ENCODE measurements around the gene ASB9. TPM values are rescaled to one million over a fixed set of nuclear protein-coding genes. Genes with fewer than 3 reads are reported as not detected.
"Not testable (repeated sequence)": the region's sequence is repeated elsewhere in the genome, so short reads cannot be mapped to it uniquely, and the experiment has no call there.

The ASB9 gene
- total RNA-seq, 1 donor from 2014 or later, result 0.70 TPM

DNA sequence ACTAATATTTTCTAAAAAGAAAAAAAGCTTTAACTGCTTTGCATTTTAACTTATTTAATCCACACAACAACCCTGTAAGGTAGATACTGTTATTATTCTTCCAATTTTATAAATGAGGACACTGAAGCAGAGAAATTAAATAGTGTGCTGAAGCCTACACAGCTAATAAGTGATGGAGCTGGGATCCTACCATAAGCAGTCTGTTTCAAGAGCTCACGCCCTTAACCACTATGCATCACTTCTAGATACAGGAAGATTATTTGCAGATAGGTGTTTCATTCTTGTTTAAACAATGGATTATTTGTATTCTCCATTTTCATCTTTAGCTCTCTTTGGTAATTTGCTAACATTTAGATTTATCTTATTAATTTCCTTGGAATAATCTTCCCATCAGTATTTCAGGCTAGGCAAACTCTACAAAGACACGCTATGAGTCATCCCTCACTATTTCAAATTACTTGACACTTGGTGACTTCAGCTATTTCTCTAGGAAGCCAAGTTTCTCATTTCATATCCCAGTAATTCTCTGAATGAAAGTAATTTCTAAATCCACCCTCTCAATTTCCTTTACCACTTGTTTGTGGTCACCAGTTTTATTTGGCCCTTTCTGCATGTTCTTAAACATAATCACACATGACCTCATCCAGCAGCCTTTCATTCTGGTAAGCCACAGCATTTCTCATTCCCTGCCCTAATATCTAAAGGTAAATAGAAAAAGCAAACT lies 67.3 kb downstream of the ASB9 start:
- ATAC-seq (ENCODE audit: poor library complexity), result no peak
- DNase-seq, result no peak
- intact Hi-C loops (cut with DNase I), result no loop called here

DNA sequence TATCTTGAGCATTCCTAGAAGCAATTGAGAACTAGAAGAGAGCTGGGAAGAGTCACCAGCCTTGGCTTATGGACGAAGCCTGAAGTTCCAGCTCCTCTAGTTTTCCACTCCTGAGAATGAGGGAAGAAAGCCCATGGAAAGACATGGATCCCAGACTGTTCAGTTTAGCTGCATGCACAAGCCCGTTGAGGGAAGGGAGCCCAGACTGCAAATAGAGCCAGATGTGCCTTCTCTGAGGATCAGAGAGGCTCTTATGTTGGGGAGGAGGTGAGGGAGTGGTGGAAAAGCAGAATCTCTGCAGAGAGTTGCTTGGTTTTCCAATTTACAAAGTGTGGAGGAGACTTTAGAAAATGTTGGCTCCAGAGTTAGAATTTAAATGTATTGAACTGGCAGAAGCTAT lies 69.0 kb downstream of the ASB9 start:
- no peak for ATAC-seq (ENCODE audit: poor library complexity)
- DNase-seq, result no peak
- intact Hi-C loops (cut with DNase I), result no loop called here

DNA sequence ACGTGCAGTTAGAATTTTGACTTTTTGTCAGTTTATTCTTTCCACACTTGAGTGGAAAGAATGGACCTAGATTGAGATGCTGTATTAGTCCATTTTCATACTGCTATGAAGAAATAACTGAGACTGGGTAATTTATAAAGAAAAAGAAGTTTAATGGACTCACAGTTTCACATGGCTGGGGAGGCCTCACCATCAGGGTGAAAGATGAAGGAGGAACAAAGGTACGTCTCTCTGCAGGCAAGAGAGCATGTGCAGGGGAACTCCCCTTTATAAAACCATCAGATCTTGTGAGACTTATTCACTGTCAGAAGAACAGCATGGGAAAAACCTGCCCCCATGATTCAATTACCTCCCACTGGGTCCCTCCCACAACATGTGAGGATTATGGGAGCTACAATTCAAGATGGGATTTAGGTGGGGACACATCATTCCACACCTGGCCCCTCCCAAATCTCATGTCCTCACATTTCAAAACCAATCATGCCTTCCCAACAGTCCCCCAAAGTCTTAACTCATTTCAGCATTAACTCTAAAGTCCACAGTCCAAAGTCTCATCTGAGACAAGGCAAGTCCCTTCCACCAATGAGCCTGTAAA lies 71.2 kb downstream of the ASB9 start:
- intact Hi-C loops (cut with DNase I); DNase-seq; ATAC-seq (ENCODE audit: poor library complexity): not testable (repeated sequence)

DNA sequence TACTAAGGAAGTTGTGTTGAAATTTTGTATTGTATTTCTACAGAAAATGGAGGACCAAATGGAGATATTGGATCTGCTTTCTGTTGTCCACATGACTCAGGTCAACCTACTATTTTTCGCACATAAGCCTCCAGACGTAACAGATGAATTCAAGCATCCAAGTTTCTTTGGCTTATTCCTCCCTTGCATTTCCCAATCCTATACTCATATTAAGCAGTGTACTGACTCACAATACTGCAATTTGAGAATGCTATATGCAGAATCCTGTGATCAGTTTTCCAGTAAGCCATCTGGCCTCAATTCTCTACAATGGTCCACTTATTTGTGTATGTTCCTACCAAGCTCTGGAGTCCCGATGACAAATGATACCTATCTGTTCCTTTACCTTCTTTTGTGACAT lies 75.7 kb downstream of the ASB9 start:
- intact Hi-C loops (cut with DNase I), result no loop called here
- no peak for DNase-seq
- ATAC-seq (ENCODE audit: poor library complexity), result no peak

Other genes starting within 250 kb of the ASB9 start
- 94.5 TPM for gene ASB11, start 45.6 kb upstream of the ASB9 start, total RNA-seq
- 2.5 TPM for gene PIGA, start 65.4 kb upstream of the ASB9 start, total RNA-seq
- gene VEGFD, start 114.3 kb upstream of the ASB9 start, total RNA-seq, result 23.7 TPM
- gene PIR, start 223.2 kb upstream of the ASB9 start, total RNA-seq, result 10.8 TPM
- gene BMX, start 230.7 kb upstream of the ASB9 start, total RNA-seq, result 1.8 TPM

Measured in Right ventricle myocardium superior (tissue), 1 donor.